Neural cell (in vitro differentiated cells): ENCODE measurements around the gene SPN.
"Not testable (repeated sequence)": the region's sequence is repeated elsewhere in the genome, so short reads cannot be mapped to it uniquely, and the experiment has no call there.

Source experiments
- CTCF ChIP-seq: fragments of 450-650 bp; IDR thresholded peaks from 2 replicates; pipeline ENCODE4 v1.5.1; 2014; ENCODE audit warnings: antibody characterized with exemption, mild to moderate bottlenecking, moderate library complexity; ENCODE audit not compliant: poor library complexity, severe bottlenecking
- EP300 ChIP-seq: fragments of 450-650 bp; conservative IDR thresholded peaks from 2 replicates; pipeline ENCODE4 v1.6.1; 2014; ENCODE audit warnings: antibody characterized with exemption, mild to moderate bottlenecking, moderate library complexity; ENCODE audit not compliant: poor library complexity, severe bottlenecking
- EZH2 ChIP-seq: fragments of 200-600, 300-800 bp; shearing (Covaris generic), sonication (generic); IDR thresholded peaks from 2 replicates; pipeline ENCODE4 v1.6.1; 2014; ENCODE audit warnings: antibody characterized with exemption, low read length, borderline replicate concordance, mild to moderate bottlenecking; ENCODE audit not compliant: insufficient read depth, poor library complexity, severe bottlenecking
- MXI1 ChIP-seq: fragments of 450-650 bp; conservative IDR thresholded peaks from 2 replicates; pipeline ENCODE4 v1.6.1; 2014; ENCODE audit warnings: antibody characterized with exemption, mild to moderate bottlenecking; ENCODE audit not compliant: poor library complexity, severe bottlenecking
- POLR2AphosphoS5 ChIP-seq: IDR thresholded peaks from 2 replicates; pipeline ENCODE4 v1.6.1; 2012
- RAD21 ChIP-seq: fragments of 450-650 bp; conservative IDR thresholded peaks from 2 replicates; pipeline ENCODE4 v1.6.1; 2014; ENCODE audit warnings: antibody characterized with exemption, mild to moderate bottlenecking, moderate library complexity
- REST ChIP-seq: IDR thresholded peaks from 2 replicates; pipeline ENCODE4 v1.6.1; 2012; ENCODE audit warnings: borderline replicate concordance
- SMC3 ChIP-seq: fragments of 450-650 bp; conservative IDR thresholded peaks from 2 replicates; pipeline ENCODE4 v1.6.1; 2014; ENCODE audit warnings: antibody characterized with exemption, mild to moderate bottlenecking, moderate library complexity; ENCODE audit not compliant: poor library complexity
- TAF1 ChIP-seq: IDR thresholded peaks from 2 replicates; pipeline ENCODE4 v1.6.1; 2012; ENCODE audit warnings: low read depth

GRCh38 chr16:29695675-29696074, 32.6 kb downstream of the SPN start:
- TF ChIP-seq CTCF, RAD21, EZH2, EP300, POLR2AphosphoS5, TAF1, SMC3, MXI1, REST: not testable (repeated sequence)
